GM19239 (cell line): ENCODE results near the gene LMOD2.
"Not testable (repeated sequence)": the region's sequence is repeated elsewhere in the genome, so short reads cannot be mapped to it uniquely, and the experiment has no call there.

Experiments used
- DNase-seq: peaks from one replicate; pipeline ENCODE4 v3.0.0; 2011; ENCODE audit warnings: low spot score; ENCODE audit not compliant: insufficient read length
- FAIRE-seq: peaks from 2 replicates; lab custom pipeline; 2011; peaks lifted over from hg19 to GRCh38; lab: Jason Lieb, UNC

Gene LMOD2

DNA sequence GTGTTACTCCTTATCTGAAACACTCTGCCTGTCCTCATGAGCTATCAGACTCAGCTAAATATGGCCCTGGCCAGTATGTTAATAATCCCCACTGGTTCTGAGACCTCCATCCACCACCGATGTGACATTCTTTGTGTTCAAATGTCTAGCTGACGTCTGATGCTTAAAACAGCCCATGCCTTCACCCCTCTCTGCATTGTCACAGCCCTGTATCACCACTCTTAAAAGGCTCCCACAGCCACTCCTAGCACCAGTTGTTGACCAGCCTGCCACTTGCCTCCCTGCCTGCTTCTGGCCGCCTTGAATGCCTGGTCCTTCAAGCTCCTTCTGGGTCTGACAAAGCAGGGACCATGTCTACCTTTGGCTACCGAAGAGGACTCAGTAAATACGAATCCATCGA is at the start of gene LMOD2:
Gene LMOD2, plus strand, starts transcription at position 253 of the 400 bp plus-strand sequence. Its CDS starts 98 bp downstream, at position 351.
- no peak for DNase-seq
- no peak for FAIRE-seq

- no peak for DNase-seq
- no peak for FAIRE-seq
Observed at GRCh38 chr7:123607423-123607975, 48.2 kb upstream of the LMOD2 start.

DNA sequence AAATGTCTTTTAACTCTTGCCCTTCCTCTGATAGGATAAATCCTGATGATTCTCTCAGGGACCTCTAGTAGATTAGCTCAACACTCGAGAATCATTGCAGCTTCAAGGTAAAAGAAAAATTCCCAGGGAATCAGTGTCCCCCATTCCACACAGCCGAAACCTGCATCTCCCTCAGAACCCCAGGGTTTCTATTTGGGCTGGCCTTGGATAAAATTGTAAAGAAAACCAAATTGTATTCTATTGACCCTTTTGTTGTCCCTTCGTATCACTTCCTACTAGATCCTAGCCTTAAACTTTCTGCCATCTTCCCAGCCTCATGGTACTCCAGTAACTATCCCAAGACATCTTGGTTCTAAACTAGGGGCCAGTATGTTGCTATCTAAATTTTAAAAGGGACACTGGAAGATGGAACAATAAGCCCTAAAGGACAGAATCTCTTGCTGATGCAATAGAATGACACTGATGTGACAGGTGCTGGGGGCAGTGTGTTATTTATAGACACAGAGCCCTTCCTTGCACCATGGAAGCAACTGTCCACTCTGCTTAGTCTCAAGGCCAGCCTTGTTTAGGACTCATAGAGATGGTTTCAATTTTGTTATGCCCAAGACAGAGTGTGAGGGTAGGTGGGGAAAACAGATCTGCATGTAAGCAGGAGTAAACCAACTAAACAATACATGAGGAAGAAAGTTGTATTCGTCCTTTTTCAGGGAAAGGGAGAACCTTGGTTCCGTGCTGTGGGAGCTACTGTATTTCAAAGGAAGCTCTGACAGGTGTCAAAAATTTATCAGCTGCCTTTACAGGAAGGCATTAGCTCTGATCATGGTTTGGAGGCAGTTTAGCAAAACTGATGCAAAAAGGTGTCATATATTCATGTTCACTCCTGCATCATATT is 46.4 kb upstream of the LMOD2 start:
- DNase-seq: no peak
- FAIRE-seq: no peak

GRCh38 chr7:123609883-123610239 is 45.8 kb upstream of the LMOD2 start:
- no peak for FAIRE-seq

GRCh38 chr7:123612024-123612423 is 43.6 kb upstream of the LMOD2 start:
- no peak for DNase-seq

More at GRCh38 chr7:123609883-123610239, 45.8 kb upstream of the LMOD2 start:
- no peak for DNase-seq

DNA sequence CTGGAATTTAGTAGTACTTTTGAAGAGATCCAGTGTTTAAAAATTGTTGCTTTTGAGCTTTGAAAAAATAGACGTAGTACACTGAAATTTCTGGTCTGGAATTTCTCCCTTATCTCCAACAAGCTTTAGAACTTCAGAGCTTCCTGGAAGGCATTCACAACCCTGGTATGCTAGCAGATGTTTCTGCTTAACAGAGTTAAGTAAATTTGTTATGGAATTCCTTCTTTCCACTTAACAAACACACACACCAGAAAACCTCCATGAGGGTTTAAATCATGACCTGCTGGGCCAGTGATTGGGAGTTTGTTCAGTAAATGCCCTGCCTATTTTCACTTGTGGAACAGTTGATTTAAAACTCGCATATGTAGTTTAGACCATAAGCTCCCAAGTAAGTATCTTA is 40.3 kb upstream of the LMOD2 start:
- DNase-seq (no peak), FAIRE-seq (no peak)

More at GRCh38 chr7:123612024-123612423, 43.6 kb upstream of the LMOD2 start:
- FAIRE-seq: no peak

DNA sequence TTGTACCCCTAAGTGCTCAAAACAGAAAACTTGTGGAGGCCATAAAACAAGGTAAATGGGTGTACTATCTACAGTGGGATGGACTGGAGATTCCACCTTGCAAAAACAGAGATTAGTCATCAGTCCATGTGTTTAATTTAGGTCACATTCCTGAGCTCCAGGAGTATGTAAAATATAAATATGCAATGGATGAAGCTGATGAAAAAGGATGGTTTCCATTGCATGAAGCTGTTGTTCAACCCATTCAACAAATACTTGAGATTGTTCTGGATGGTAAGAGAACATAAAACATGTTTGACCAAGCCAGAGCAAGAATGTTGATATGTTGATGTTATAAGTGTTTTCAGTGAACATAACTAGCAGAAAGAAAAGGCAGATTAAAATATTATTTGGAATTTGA is 39.4 kb upstream of the LMOD2 start:
- FAIRE-seq (no peak), DNase-seq (no peak)

- no peak for DNase-seq
- FAIRE-seq: no peak
Observed at GRCh38 chr7:123621707-123622106, 34.0 kb upstream of the LMOD2 start.

DNA sequence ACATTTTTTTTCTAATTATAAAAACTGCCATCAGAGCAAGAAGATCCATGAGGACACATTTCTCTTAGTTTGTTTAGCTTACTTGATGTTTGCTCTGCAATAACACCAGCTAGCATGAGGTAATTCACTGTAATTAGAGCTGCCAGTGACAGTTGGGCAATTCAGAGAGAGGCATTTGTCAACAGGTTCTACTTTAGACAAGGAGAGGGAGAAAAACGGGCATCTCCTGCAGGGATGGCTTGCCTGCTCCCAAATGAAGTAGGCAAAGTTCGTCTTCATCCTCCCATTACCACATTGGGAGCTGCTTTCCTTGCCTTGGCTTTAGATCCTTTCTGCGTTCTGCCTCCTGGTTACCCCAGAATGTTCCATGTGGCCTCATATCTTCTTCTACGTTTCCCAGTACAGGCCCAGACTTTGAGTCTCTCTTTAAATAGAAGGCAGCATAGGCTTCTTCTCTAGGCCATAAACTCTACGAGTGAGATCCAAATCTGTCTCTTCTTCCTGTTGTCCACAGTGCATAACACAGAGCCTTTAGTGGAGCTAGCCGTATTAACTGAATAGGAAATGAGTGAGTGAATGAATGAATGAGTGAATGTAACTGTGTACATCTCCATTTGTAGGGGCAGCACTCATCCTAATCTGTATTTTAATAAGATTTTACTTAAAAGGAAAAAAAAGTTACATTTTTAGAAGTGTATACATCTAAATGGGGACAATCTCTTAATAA is 32.8 kb upstream of the LMOD2 start:
- FAIRE-seq (no peak), DNase-seq (no peak)

DNA sequence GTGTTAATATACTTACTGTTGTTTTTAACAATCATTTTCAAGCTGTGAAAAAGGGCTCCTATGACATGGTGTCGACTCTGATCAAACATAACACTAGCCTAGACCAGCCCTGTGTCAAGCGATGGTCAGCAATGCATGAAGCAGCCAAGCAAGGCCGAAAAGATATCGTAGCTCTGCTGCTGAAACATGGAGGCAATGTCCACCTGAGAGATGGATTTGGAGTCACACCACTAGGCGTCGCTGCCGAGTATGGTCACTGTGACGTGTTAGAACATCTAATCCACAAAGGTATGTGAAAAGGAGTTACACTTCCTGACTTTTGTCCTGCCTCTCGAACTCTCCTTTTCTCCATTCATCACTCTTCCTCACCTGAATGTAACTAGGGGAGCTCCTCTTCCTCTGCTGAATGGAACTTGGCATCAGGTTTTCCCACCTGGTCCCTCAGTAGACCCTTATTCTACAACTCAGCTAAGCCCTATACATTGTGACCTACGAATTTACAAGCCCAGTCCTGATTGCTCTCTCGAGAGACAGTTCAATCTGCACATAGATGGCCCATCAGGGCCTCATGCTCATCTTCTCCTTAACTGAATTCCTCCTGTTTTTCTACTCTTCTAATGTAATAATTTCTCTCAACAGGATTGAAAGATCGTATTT is 31.0 kb upstream of the LMOD2 start:
- DNase-seq (peak; percentile 43), FAIRE-seq (peak; percentile 83)

DNA sequence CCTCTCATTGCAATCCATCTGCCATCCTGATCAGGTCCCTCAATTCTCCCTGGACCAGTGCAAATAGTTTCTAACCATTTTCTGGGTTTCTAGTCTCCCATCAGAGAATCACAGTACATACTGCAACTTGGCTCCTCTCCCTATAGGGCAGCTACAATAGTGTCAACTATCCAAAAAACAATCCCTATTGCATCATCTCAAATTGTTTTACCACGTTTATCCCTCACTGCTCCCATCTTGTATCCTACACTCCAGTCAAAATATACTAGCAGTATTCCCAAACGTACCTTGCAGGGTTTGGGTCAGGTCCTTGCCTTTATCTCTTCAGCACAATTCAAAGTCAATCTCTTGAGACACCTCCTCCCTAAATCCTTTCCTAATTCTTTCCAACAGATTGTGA is 30.4 kb upstream of the LMOD2 start:
- DNase-seq (no peak), FAIRE-seq (no peak)

DNA sequence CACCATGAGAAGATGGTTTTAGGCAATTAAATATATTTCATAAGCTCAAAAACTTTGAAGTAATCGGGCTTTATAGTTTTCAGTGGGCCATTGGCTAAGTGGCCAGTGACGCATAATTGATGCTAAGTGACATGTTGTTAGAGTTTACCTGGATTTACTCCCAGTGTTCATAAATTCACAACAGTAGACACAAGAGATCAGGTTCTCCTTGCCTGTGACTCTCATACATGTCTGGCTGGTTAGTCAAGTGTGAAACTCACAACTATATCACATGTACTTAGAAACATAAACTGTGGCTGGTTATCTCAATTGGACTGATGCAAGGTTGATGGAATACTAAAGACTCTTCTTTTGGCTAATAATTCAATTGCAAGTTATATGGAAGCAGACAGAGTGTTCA is 27.8 kb upstream of the LMOD2 start:
- no peak for FAIRE-seq
- DNase-seq: no peak

GRCh38 chr7:123628829-123629228 is 26.8 kb upstream of the LMOD2 start:
- no peak for FAIRE-seq
- DNase-seq: no peak

DNA sequence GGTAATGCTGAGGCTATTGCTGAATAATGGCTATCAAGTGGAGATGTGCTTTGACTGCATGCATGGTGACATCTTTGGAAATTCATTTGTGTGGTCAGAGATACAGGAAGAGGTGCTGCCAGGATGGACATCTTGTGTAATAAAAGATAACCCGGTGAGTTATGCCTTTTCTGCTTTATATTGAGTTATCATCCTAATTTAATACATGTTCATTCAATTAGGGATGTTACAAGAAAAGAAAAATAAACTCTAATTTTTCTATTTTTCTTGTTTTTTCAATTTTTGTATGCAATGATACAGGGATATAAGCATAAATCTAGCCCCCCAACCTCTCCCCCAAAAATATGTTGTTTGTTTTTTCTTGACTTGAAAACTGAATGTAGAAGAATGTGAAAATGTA is 26.4 kb upstream of the LMOD2 start:
- no peak for FAIRE-seq

GRCh38 chr7:123632808-123633207 is 22.9 kb upstream of the LMOD2 start:
- DNase-seq (no peak), FAIRE-seq (no peak)

More for the DNA sequence above, 26.4 kb upstream of the LMOD2 start:
- DNase-seq: no peak

DNA sequence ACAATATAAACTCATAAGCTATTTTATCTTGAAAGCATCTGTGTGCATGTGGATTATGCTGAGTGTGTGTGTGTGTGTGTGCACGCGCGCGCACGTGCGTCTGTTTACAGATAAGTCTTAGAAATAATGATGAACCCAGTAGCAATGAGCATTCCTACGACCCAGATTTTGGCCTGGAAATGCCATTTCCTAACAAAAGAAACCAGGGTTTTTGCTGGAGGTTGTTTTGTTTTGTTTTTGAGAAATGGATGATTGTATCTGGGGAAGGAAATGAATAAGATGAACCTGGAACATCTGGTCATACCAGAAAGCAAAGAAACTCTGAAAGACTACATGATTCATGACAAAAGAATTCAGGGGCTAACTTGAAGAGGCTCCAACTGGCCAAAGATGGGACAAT is 22.1 kb upstream of the LMOD2 start:
- no peak for FAIRE-seq

DNA sequence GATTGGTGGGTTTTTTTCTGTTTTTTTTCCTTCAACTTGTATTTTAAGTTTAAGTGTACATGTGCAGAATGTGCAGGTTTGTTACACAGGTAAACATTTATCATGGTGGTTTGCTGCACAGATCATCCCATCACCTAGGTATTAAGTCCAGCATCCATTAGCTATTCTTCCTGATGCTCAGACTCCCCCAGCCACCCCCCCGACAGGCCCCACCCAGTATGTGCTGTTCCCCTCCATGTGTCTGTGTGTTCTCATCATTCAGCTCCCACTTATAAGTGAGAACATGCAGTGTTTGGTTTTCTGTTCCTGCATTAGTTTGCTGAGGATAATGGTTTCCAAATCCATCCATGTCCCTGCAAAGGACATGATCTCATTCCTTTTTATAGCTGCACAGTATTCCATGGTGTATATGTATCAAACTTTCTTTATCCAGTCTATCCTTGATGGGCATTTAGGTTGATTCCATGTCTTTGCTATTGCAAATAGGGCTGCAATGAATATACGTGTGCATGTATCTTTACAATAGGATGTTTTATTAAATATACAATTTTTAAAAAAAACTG is 21.6 kb upstream of the LMOD2 start:
- not testable (repeated sequence) for DNase-seq, FAIRE-seq

More for the DNA sequence above, 22.1 kb upstream of the LMOD2 start:
- DNase-seq: no peak

DNA sequence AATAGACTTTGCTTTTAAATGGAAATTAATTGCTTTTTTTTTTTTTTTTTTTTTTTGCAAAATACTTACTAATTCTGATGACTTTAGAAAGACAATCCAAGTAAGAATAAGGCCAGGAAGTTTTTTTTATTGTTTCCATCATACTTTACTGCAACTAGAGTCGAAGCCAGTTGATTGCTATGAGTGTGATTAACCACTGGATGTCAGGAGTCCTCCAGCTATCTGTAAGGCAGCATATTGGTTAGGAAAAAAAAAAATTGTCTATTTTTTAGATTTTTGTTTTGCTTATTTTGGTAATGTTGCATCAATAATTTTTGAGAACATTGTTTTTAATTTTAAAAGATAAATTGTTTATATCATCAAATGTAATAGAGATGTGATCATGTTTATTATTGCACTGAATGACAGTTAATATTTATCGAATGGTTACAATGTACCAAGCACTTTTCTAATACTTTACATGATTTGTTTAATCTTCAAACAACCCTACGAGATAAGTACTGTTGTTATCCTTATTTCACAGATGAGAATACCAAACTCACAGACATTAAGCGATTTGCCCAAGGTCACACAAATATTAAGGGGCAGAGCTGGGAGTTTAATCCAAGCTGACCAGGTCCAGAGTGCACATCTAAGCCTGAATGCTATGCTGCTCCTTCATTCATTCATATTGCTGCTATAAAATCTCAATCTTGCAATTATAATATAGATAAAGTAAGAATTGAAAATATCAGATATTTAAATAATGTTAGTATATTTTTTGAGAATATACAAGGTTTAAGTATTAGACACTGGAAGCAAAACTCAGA is 19.9 kb upstream of the LMOD2 start:
- DNase-seq (no peak), FAIRE-seq (no peak)

- DNase-seq (no peak), FAIRE-seq (no peak)
Observed at GRCh38 chr7:123637203-123637602, 18.5 kb upstream of the LMOD2 start.
